SK-N-SH (cell line): ENCODE data around the gene ING1. TPM values are rescaled to one million over a fixed set of nuclear protein-coding genes. Genes with fewer than 3 reads are reported as not detected.

ENCODE experiments used
- CTCF ChIA-PET: fragments of 300-600, 350-600 bp; formaldehyde crosslinking; extraction: SDS; loops from one replicate; lab custom pipeline; 2021; lab: Yijun Ruan, JAX
- POLR2A ChIA-PET: fragments of 350-600 bp; sonication (Branson Sonifier 250); formaldehyde crosslinking; extraction: SDS; loops from one replicate; lab custom pipeline; 2020; ENCODE audit warnings: antibody characterized with exemption, inconsistent platforms; lab: Yijun Ruan, JAX
- DNase-seq: peaks from one replicate; pipeline ENCODE4 v3.0.0; 2012
- H2AFZ ChIP-seq: fragments of 200-600 bp; sonication (generic); 2 replicates; pipeline ENCODE4 v1.8.1; 2016; ENCODE audit warnings: antibody characterized with exemption, mild to moderate bottlenecking, low read depth
- H3F3A ChIP-seq: fragments of 200-600 bp; sonication (generic); replicated peaks from 2 replicates; pipeline ENCODE3; 2016; ENCODE audit warnings: antibody characterized with exemption, mild to moderate bottlenecking; ENCODE audit not compliant: insufficient read depth
- H3K27ac ChIP-seq, 2 experiments: fragments of 200-500 bp in 1 of 2; fragments of 200-600 bp in 1 of 2; sonication (Bioruptor generic) in 1 of 2; sonication (generic), shearing (Covaris generic) in 1 of 2; 2 replicates each; pipeline versions ENCODE4 v1.5.1 to v1.6.1; 2014 to 2016; ENCODE audit warnings: low read depth in 2 of 2, inconsistent platforms in 1 of 2, low read length in 1 of 2, mild to moderate bottlenecking in 1 of 2, mixed read lengths in 1 of 2
- H3K27me3 ChIP-seq: fragments of 200-600 bp; sonication (generic), shearing (Covaris generic); 2 replicates; pipeline ENCODE4 v1.6.1; 2016; ENCODE audit warnings: mixed run types; ENCODE audit not compliant: insufficient read depth
- H3K36me3 ChIP-seq, 2 experiments: fragments of 200-500 bp in 1 of 2; fragments of 200-600 bp in 1 of 2; sonication (Bioruptor generic) in 1 of 2; sonication (generic) in 1 of 2; replicated peaks in 1 of 2; 2 replicates each; pipeline versions ENCODE3 to v1.5.1; 2014 to 2016; ENCODE audit warnings: low read length in 1 of 2, mild to moderate bottlenecking in 1 of 2; ENCODE audit not compliant: insufficient read depth in 2 of 2, control insufficient read depth in 1 of 2
- H3K4me1 ChIP-seq, 2 experiments: fragments of 200-500 bp in 1 of 2; fragments of 200-600 bp in 1 of 2; sonication (Bioruptor generic) in 1 of 2; sonication (generic), shearing (Covaris generic) in 1 of 2; 2 replicates each; pipeline versions ENCODE4 v1.5.1 to v1.6.1; 2014 to 2016; ENCODE audit warnings: low read depth in 1 of 2, low read length in 1 of 2, mixed run types in 1 of 2; ENCODE audit not compliant: insufficient read depth in 2 of 2, control insufficient read depth in 1 of 2
- H3K4me2 ChIP-seq: fragments of 200-600 bp; sonication (generic), shearing (Covaris generic); 2 replicates; pipeline ENCODE4 v1.6.1; 2017; ENCODE audit warnings: mixed run types
- H3K4me3 ChIP-seq, 2 experiments: fragments of 200-500 bp in 1 of 2; fragments of 200-600 bp in 1 of 2; sonication (Bioruptor generic) in 1 of 2; sonication (generic), shearing (Covaris generic) in 1 of 2; 2 replicates each; pipeline versions ENCODE4 v1.5.1 to v1.8.1; 2014 to 2016; ENCODE audit warnings: low read depth in 2 of 2, inconsistent platforms in 1 of 2, low read length in 1 of 2, mild to moderate bottlenecking in 1 of 2, mixed read lengths in 1 of 2, moderate library complexity in 1 of 2
- H3K79me2 ChIP-seq: fragments of 200-600 bp; sonication (generic); 2 replicates; pipeline ENCODE4 v1.8.1; 2017; ENCODE audit warnings: mild to moderate bottlenecking; ENCODE audit not compliant: insufficient read depth
- H3K9ac ChIP-seq: fragments of 200-600 bp; sonication (generic); 2 replicates; pipeline ENCODE4 v1.6.1; 2017; ENCODE audit warnings: mixed run types
- H3K9me2 ChIP-seq: fragments of 200-600 bp; sonication (generic); 2 replicates; pipeline ENCODE4 v1.6.1; 2017; ENCODE audit warnings: mixed run types
- H3K9me3 ChIP-seq: fragments of 200-600 bp; sonication (generic); 2 replicates; pipeline ENCODE4 v1.6.1; 2017; ENCODE audit warnings: mixed run types, mild to moderate bottlenecking, moderate library complexity
- H4K20me1 ChIP-seq: fragments of 200-600 bp; sonication (generic); 2 replicates; pipeline ENCODE4 v1.6.1; 2017; ENCODE audit warnings: mild to moderate bottlenecking, mixed run types; ENCODE audit not compliant: insufficient read depth
- CHD2 ChIP-seq: fragments of 150-350 bp; IDR thresholded peaks from 2 replicates; pipeline ENCODE4 v1.6.1; 2018; ENCODE audit warnings: low read length; ENCODE audit not compliant: partially characterized antibody
- EP300 ChIP-seq, 2 experiments: IDR thresholded peaks; 2 replicates each; pipeline versions ENCODE4 v1.4.0 to v1.6.1; 2012; ENCODE audit warnings: borderline replicate concordance in 1 of 2, low read depth in 1 of 2, low read length in 1 of 2
- FOXM1 ChIP-seq: IDR thresholded peaks from 2 replicates; pipeline ENCODE4 v1.4.0; 2012; ENCODE audit warnings: low read depth, mild to moderate bottlenecking
- IRF3 ChIP-seq: fragments of 150-350 bp; IDR thresholded peaks from 2 replicates; pipeline ENCODE4 v1.6.1; 2016; ENCODE audit warnings: mild to moderate bottlenecking, low read depth, low read length
- MAX ChIP-seq: IDR thresholded peaks from 2 replicates; pipeline ENCODE4 v1.4.0; 2012; ENCODE audit warnings: low read depth
- MXI1 ChIP-seq: IDR thresholded peaks from 2 replicates; pipeline ENCODE4 v1.6.1; 2012; ENCODE audit warnings: mild to moderate bottlenecking, low read depth, low read length, improper control_type of control experiment
- NFIC ChIP-seq: IDR thresholded peaks from 2 replicates; pipeline ENCODE4 v1.4.0; 2012; ENCODE audit warnings: borderline replicate concordance
- NRF1 ChIP-seq: IDR thresholded peaks from 2 replicates; pipeline ENCODE4 v1.6.1; 2012; ENCODE audit warnings: low read depth, mild to moderate bottlenecking, low read length
- POLR2AphosphoS5 ChIP-seq: IDR thresholded peaks from 2 replicates; pipeline ENCODE4 v1.6.1; 2012; ENCODE audit warnings: low read depth, low read length
- RCOR1 ChIP-seq: fragments of 150-350 bp; IDR thresholded peaks from 2 replicates; pipeline ENCODE4 v1.6.1; 2017; ENCODE audit warnings: antibody characterized with exemption, low read length
- RFX5 ChIP-seq: IDR thresholded peaks from 2 replicates; pipeline ENCODE4 v1.6.1; 2012; ENCODE audit warnings: mild to moderate bottlenecking, improper control_type of control experiment, low read length
- SIN3A ChIP-seq: IDR thresholded peaks from 2 replicates; pipeline ENCODE4 v1.6.1; 2012; ENCODE audit warnings: low read depth, mild to moderate bottlenecking, low read length, moderate library complexity, borderline replicate concordance
- SMC3 ChIP-seq: IDR thresholded peaks from 2 replicates; pipeline ENCODE4 v1.6.1; 2012; ENCODE audit warnings: low read depth, low read length, improper control_type of control experiment
- USF1 ChIP-seq: IDR thresholded peaks from 2 replicates; pipeline ENCODE4 v1.4.0; 2012; ENCODE audit warnings: low read depth, borderline replicate concordance
- ZBTB33 ChIP-seq: IDR thresholded peaks from 2 replicates; pipeline ENCODE4 v1.4.0; 2012; ENCODE audit warnings: low read depth, borderline replicate concordance
- WGBS: methylation state at CpG from one replicate; pipeline ENCODE4 v1.1.6; 2017; ENCODE audit warnings: low lambda C conversion rate; 5-methylcytosine and 5-hydroxymethylcytosine counted together
- polyA plus RNA-seq, 3 experiments: library from polyadenylated mRNA; depleted of rRNA; stranded (reverse); fragments of >200 nt; gene quantifications; 2 replicates each; pipeline ENCODE4 v1.2.3, GENCODE V29; 2012

ING1 gene
- polyA plus RNA-seq, 1 of the 3 experiments (the other 2 are of a cell fraction) = 25.4 TPM

- Histone ChIP-seq H3K4me3 (no peak overlapping the region), H2AFZ (no peak overlapping the region), H3K9me2 (no peaks in the 10 kb centered on the region), H3K9me3 (no peaks in the 10 kb centered on the region), H3K4me1 (no peaks in the 10 kb centered on the region), H3K4me2 (no peak overlapping the region), H3K36me3 (peaks cover 5% of the 10 kb centered on the region in 2 experiments), H4K20me1 (no peaks in the 10 kb centered on the region), H3K79me2 (peaks cover 16% of the 10 kb centered on the region; the same call in 1 of the 2 replicates), H3F3A (peaks cover 4% of the 10 kb centered on the region), H3K27ac (no peak overlapping the region), H3K27me3 (no peaks in the 10 kb centered on the region), H3K9ac (no peak overlapping the region)
- TF ChIP-seq SIN3A (no peak), USF1 (no peak), IRF3 (no peak), MAX (no peak), NFIC (no peak), MXI1 (no peak), FOXM1 (no peak), SMC3 (no peak), EP300 (IDR thresholded peaks at IDR 0.05; ENCODE audit: borderline replicate concordance in 1 of 2, low read depth in 1 of 2, low read length in 1 of 2) (no peak), NRF1 (no peak), POLR2AphosphoS5 (no peak), RCOR1 (no peak), CHD2 (no peak), ZBTB33 (no peak)
- CTCF ChIA-PET = no interaction called here
- 85% methylated on average over 9 of the region's 9 CpGs for WGBS
- POLR2A ChIA-PET = no interaction called here
- no peak for DNase-seq
Observed at GRCh38 chr13:110726726-110727125, 13.2 kb downstream of the ING1 start.

GRCh38 chr13:110731072-110731471 lies 17.6 kb downstream of the ING1 start:
- H3K4me1 ChIP-seq = no peaks in the 10 kb centered on the region
- no peak overlapping the region for H3K27ac ChIP-seq
- TF ChIP-seq ZBTB33 = no peak
- no peak for TF ChIP-seq RFX5
- TF ChIP-seq CHD2 = no peak
- H3F3A ChIP-seq = no peaks in the 10 kb centered on the region
- H3K4me2 ChIP-seq = no peak overlapping the region
- CTCF ChIA-PET = no interaction called here
- no peaks in the 10 kb centered on the region for H4K20me1 ChIP-seq
- no peaks in the 10 kb centered on the region for H3K9me2 ChIP-seq
- WGBS = 90% methylated on average over 3 of the region's 3 CpGs
- no peak overlapping the region for H3K9ac ChIP-seq
- no peaks in the 10 kb centered on the region for H3K79me2 ChIP-seq
- H3K36me3 ChIP-seq = no peaks in the 10 kb centered on the region
- POLR2A ChIA-PET = no interaction called here
- no peaks in the 10 kb centered on the region for H3K27me3 ChIP-seq
- no peak for DNase-seq
- H3K9me3 ChIP-seq = no peaks in the 10 kb centered on the region
- no peak overlapping the region for H3K4me3 ChIP-seq
- H2AFZ ChIP-seq = no peak overlapping the region
